Inflammatory macrophage treated with lipopolysaccharide for 4 hours (primary cell): ENCODE results near the gene RNASEH1.
"Not testable (repeated sequence)": the region's sequence is repeated elsewhere in the genome, so short reads cannot be mapped to it uniquely, and the experiment has no call there.

Experiments used
- DNase-seq: peaks from one replicate; pipeline ENCODE4 v3.0.0-alpha.2; 2020

RNASEH1 gene

GRCh38 chr2:3517948-3518495 lies 40.1 kb downstream of the RNASEH1 start:
- DNase-seq: no peak

- no peak for DNase-seq
Measured at GRCh38 chr2:3516831-3517230, 41.3 kb downstream of the RNASEH1 start.

DNA sequence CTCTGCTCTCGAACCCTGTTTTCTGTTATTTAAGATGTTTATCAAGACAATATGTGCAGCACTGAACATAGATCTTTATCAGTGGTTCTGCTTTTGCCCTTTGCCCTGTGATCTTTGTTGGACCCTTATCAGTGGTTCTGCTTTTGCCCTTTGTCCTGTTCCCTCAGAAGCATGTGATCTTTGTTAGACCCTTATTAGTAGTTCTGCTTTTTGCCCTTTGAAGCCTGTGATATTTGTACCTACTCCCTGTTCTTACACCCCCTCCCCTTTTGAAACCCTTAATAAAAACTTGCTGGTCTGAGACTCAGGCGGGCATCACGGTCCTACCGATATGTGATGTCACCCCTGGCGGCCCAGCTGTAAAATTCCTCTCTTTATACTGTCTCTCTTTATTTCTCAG lies 42.7 kb downstream of the RNASEH1 start:
- DNase-seq: not testable (repeated sequence)

DNA sequence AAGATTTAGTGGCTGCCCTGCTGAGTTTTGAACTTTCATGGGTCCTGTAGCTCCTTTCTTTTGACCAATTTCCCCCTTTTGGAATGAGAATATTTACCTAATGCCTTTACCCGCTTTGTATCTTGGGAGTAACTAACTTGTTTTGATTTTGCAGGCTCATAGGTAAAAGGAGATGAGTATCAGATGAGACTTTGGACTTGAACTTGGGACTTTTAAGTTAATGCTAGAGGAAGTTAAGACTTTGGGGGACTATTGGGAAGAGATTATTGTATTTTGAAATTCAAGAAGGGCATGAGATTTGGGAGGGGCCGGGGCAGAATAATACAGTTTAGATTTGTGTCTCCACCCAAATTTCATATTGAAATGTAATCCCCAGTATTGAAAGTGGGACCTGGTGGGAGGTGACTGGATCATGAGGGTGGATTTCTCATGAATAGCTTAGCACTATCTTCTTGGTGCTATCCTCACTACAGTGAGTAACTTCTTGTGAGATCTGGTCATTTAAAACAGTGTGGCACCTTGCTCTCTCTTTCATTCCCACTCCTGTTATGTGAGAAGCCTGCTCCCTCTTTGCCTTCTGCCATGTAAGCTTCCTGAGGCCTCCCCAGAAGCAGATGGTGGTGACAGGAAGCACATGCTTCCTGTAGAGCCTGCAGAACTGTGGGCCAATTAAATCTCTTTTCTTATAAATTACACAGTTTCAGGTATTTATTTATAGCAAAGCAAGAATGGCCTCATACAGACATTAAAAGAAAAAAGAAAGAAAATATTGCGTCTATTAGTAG lies 44.9 kb downstream of the RNASEH1 start:
- DNase-seq: no peak

- no peak for DNase-seq
Measured at GRCh38 chr2:3512086-3512485, 46.0 kb downstream of the RNASEH1 start.

- no peak for DNase-seq
Measured at GRCh38 chr2:3505771-3506170, 52.4 kb downstream of the RNASEH1 start.

DNA sequence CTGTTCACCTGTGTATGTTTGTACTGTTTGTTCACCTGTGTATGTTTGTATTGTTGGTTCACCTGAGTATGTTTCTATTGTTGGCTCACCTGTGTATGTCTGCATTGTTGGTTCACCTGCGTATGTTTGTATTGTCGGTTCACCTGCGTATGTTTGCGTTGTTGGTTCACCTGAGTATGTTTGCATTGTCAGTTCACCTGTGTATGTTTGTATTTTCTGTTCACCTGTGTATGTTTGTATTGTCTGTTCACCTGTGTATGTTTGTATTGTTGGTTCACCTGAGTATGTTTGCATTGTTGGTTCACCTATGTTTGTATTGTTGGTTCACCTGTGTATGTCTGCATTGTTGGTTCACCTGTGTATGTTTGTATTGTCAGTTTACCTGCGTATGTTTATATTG lies 53.4 kb downstream of the RNASEH1 start:
- no peak for DNase-seq

DNA sequence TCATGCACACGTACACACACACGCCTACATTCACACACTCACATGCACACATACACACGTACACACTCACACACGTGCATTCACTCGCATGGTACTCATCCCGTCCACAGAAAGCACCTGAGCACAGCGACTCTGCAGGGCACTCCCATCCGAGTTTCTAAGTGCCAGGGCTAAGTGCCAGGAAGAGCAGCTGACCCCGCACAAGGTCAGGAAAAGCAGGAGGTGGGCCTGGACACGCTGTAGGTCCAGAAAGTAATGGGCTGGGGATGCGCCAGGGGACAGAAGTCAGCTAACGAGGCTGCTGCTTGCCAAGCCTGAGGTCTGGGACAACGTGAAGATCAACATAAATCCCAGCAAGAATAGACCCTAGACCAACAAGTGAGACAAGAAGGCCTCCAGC lies 54.6 kb downstream of the RNASEH1 start:
- no peak for DNase-seq

GRCh38 chr2:3503046-3503445 lies 55.1 kb downstream of the RNASEH1 start:
- no peak for DNase-seq

DNA sequence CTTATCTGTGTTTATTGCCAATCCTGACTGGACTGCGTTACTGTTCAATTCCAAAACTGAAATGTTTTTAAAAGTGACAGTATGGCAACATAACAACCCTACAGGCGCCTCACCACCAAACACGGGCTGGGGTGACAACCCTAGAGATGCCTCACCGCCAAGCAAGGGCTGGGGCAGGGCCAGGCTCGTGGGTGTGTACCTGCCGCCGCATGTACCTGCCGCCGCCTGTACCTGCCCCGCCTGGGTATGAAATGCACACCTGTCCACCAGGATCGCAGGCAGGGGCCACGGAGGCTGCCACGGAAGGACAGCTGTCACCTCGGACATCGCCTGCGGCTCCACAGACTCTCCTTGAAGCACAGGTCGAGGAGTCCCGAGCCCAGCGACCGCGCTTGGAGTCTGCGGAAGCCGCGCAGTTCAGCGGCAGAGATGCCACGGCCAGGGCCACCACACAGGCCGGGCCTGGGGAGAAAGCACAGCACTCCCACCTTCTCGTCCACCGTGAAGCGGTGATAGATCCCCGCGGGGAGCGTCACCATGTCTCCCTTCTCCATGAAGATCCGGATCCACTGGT lies 57.7 kb downstream of the RNASEH1 start:
- DNase-seq: no peak

GRCh38 chr2:3498783-3499394 lies 59.2 kb downstream of the RNASEH1 start:
- DNase-seq: no peak

GRCh38 chr2:3496708-3497080 lies 61.4 kb downstream of the RNASEH1 start:
- DNase-seq: not testable (repeated sequence)
